Measurements from ENCODE around the gene QARS1. TPM values are rescaled to one million over a fixed set of nuclear protein-coding genes. Genes with fewer than 3 reads are reported as not detected.

The QARS1 gene
- total and polyA plus RNA-seq, 2 donors (not counting 1 experiment from before 2014, with no cell fraction given), result 282 to 426 TPM

DNA sequence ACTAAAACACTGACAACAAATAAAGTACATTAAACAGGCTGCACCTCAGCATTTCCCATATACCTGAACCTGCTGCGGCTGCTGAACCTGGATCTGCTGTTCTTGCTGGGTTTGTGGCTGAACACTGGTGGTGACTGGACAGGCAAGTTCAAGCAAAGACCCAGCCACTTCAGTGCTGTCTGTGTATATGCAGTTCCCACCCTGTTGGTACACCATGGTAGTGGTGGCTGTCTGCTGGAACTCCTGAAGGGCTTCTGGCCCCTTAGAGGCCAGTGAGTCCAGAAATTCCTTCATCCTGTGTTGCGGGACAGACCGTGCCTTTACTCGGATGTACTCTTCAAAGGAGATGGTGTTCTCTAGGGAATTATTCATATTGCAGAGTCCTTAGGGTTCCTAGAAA lies 27.9 kb downstream of the QARS1 start:
- 100% methylated on average over 2 of the region's 4 CpGs for WGBS (ENCODE audit: insufficient coverage)
- H4K20me1 ChIP-seq (ENCODE audit: control insufficient read depth, insufficient read depth, low read length, poor library complexity, severe bottlenecking), result peaks cover 73% of the 10 kb centered on the region
- H3K9me3 ChIP-seq (ENCODE audit: control extremely low read depth in 1 of 3, control insufficient read depth in 2 of 3, insufficient read depth in 1 of 3, low read length in 2 of 3), result no peaks in the 10 kb centered on the region
- intact Hi-C loops (cut with micrococcal nuclease), result no loop called here
- H2AFZ ChIP-seq (ENCODE audit: insufficient read depth, low read depth, low read length, poor library complexity, severe bottlenecking), result no peak overlapping the region
- POLR2A ChIA-PET, result no interaction called here
- H3K4me2 ChIP-seq (replicated peaks; ENCODE audit: low read depth, low read length, poor library complexity, severe bottlenecking), result no peak overlapping the region
- no peak overlapping the region for H3K27ac Mint-ChIP-seq
- peaks cover 8% of the 10 kb centered on the region for H3K4me1 Mint-ChIP-seq
- H3K4me1 ChIP-seq (ENCODE audit: control insufficient read depth in 2 of 2, insufficient read depth in 2 of 2, low read length in 2 of 2), result no peaks in the 10 kb centered on the region
- ATAC-seq (ENCODE audit: low read depth) (no peak), DNase-seq (no peak)
- peaks cover 12 to 63% of the 10 kb centered on the region in 2 experiments for H3K36me3 ChIP-seq (replicated peaks in 1 of 2; ENCODE audit: control extremely low read depth in 1 of 2, control insufficient read depth in 1 of 2, extremely low read depth in 1 of 2, insufficient read depth in 2 of 2, low read length in 1 of 2)
- H3K27me3 ChIP-seq (replicated peaks in 1 of 4; ENCODE audit: control extremely low read depth in 1 of 4, control insufficient read depth in 3 of 4, insufficient read depth in 4 of 4, low read length in 3 of 4), result no peaks in the 10 kb centered on the region
- no peak overlapping the region for H3K4me3 ChIP-seq (ENCODE audit: control extremely low read depth in 1 of 5, extremely low read depth in 1 of 5, insufficient read depth in 1 of 5, low read depth in 2 of 5, low read length in 4 of 5)
- H3K79me2 ChIP-seq (ENCODE audit: control insufficient read depth, insufficient read depth, low read length), result peaks cover 98% of the 10 kb centered on the region
- CTCF ChIA-PET, result no interaction called here
- no peak overlapping the region for H3K27ac ChIP-seq (ENCODE audit: low read length in 2 of 2)
- TF ChIP-seq, protein P1, sequence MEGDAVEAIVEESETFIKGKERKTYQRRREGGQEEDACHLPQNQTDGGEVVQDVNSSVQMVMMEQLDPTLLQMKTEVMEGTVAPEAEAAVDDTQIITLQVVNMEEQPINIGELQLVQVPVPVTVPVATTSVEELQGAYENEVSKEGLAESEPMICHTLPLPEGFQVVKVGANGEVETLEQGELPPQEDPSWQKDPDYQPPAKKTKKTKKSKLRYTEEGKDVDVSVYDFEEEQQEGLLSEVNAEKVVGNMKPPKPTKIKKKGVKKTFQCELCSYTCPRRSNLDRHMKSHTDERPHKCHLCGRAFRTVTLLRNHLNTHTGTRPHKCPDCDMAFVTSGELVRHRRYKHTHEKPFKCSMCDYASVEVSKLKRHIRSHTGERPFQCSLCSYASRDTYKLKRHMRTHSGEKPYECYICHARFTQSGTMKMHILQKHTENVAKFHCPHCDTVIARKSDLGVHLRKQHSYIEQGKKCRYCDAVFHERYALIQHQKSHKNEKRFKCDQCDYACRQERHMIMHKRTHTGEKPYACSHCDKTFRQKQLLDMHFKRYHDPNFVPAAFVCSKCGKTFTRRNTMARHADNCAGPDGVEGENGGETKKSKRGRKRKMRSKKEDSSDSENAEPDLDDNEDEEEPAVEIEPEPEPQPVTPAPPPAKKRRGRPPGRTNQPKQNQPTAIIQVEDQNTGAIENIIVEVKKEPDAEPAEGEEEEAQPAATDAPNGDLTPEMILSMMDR (IDR thresholded peaks at IDR 0.05), result no peak
- no peak for TF ChIP-seq EZH2 (IDR thresholded peaks at IDR 0.05; ENCODE audit: borderline replicate concordance, insufficient read depth, low read depth, low read length, poor library complexity, severe bottlenecking)
- H3K9ac ChIP-seq (ENCODE audit: low read length), result no peak overlapping the region
- no peaks in the 10 kb centered on the region for H3K27me3 Mint-ChIP-seq
- H3K9me3 Mint-ChIP-seq (ENCODE audit: insufficient read depth), result no peaks in the 10 kb centered on the region
- H3K4me3 Mint-ChIP-seq, result no peak overlapping the region

- H3K36me3 ChIP-seq (replicated peaks in 1 of 2; ENCODE audit: control extremely low read depth in 1 of 2, control insufficient read depth in 1 of 2, extremely low read depth in 1 of 2, insufficient read depth in 2 of 2, low read length in 1 of 2), result peaks cover 12 to 68% of the 10 kb centered on the region in 2 experiments
- H3K4me1 ChIP-seq (ENCODE audit: control insufficient read depth in 2 of 2, insufficient read depth in 2 of 2, low read length in 2 of 2), result no peaks in the 10 kb centered on the region
- no peaks in the 10 kb centered on the region for H3K9me3 Mint-ChIP-seq (ENCODE audit: insufficient read depth)
- DNase-seq (no peak), ATAC-seq (ENCODE audit: low read depth) (no peak)
- peaks cover 98% of the 10 kb centered on the region for H3K79me2 ChIP-seq (ENCODE audit: control insufficient read depth, insufficient read depth, low read length)
- no peak overlapping the region for H3K27ac ChIP-seq (ENCODE audit: low read length in 2 of 2)
- H3K4me3 Mint-ChIP-seq, result no peak overlapping the region
- peaks cover 8% of the 10 kb centered on the region for H3K4me1 Mint-ChIP-seq
- H4K20me1 ChIP-seq (ENCODE audit: control insufficient read depth, insufficient read depth, low read length, poor library complexity, severe bottlenecking), result peaks cover 68% of the 10 kb centered on the region
- intact Hi-C loops (cut with micrococcal nuclease), result no loop called here
- no peak overlapping the region for H3K9ac ChIP-seq (ENCODE audit: low read length)
- H3K27me3 Mint-ChIP-seq, result no peaks in the 10 kb centered on the region
- no peaks in the 10 kb centered on the region for H3K27me3 ChIP-seq (replicated peaks in 1 of 4; ENCODE audit: control extremely low read depth in 1 of 4, control insufficient read depth in 3 of 4, insufficient read depth in 4 of 4, low read length in 3 of 4)
- CTCF ChIA-PET, result no interaction called here
- WGBS (ENCODE audit: insufficient coverage), result 98% methylated on average over 8 of the region's 13 CpGs
- H3K9me3 ChIP-seq (ENCODE audit: control extremely low read depth in 1 of 3, control insufficient read depth in 2 of 3, insufficient read depth in 1 of 3, low read length in 2 of 3), result no peaks in the 10 kb centered on the region
- H3K4me2 ChIP-seq (replicated peaks; ENCODE audit: low read depth, low read length, poor library complexity, severe bottlenecking), result no peak overlapping the region
- no peak overlapping the region for H2AFZ ChIP-seq (ENCODE audit: insufficient read depth, low read depth, low read length, poor library complexity, severe bottlenecking)
- TF ChIP-seq, protein P1 (IDR thresholded peaks at IDR 0.05), result no peak
- no peak for TF ChIP-seq EZH2 (IDR thresholded peaks at IDR 0.05; ENCODE audit: borderline replicate concordance, insufficient read depth, low read depth, low read length, poor library complexity, severe bottlenecking)
- H3K4me3 ChIP-seq (ENCODE audit: control extremely low read depth in 1 of 5, extremely low read depth in 1 of 5, insufficient read depth in 1 of 5, low read depth in 2 of 5, low read length in 4 of 5), result no peak overlapping the region
- no peak overlapping the region for H3K27ac Mint-ChIP-seq
- POLR2A ChIA-PET, result no interaction called here
Observed at GRCh38 chr3:49076116-49076515, 28.4 kb downstream of the QARS1 start.

Measured in B cell (primary cell).